Hematopoietic multipotent progenitor cell treated with erythropoietin and hydrocortisone succinate and interleukin-3 and kit ligand, for 15 days (in vitro differentiated cells): ENCODE data around the gene UGT2A1.
A peak's percentile ranks its signal among the peaks of the same experiment; 100 is the strongest.
"Not testable (repeated sequence)": the region's sequence is repeated elsewhere in the genome, so short reads cannot be mapped to it uniquely, and the experiment has no call there.

ENCODE experiments used
- DNase-seq: peaks from one replicate; pipeline ENCODE4 v3.0.0-alpha.2; 2015; ENCODE audit warnings: low spot score

UGT2A1 gene

DNA sequence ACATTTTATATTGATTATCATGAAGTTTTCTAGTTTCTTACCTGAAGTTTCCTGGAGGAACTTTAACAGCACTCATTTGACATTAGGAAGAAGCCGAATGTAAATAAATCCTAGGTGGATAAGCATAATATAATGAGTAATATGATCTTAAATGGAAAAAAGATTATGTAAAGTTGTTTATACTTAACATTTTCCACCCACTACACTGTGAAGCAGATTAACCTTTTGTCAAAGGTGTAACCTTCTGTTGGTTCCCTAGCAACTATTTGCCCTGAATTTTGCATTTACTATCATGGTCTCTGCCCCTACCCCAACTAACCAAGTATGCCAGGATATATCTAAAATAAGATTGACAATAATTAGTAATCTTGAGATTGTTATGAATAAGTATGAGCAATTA lies at the start of gene UGT2A1:
Gene UGT2A1, minus strand, starts transcription at position 101 of the 400 bp plus-strand sequence. CDS start 5,603 bp downstream, outside the sequence.
- DNase-seq = no peak

GRCh38 chr4:69702201-69702600 lies 49.2 kb upstream of the UGT2A1 start:
- DNase-seq = no peak

- DNase-seq = no peak
Measured at GRCh38 chr4:69701696-69702095, 48.6 kb upstream of the UGT2A1 start.

DNA sequence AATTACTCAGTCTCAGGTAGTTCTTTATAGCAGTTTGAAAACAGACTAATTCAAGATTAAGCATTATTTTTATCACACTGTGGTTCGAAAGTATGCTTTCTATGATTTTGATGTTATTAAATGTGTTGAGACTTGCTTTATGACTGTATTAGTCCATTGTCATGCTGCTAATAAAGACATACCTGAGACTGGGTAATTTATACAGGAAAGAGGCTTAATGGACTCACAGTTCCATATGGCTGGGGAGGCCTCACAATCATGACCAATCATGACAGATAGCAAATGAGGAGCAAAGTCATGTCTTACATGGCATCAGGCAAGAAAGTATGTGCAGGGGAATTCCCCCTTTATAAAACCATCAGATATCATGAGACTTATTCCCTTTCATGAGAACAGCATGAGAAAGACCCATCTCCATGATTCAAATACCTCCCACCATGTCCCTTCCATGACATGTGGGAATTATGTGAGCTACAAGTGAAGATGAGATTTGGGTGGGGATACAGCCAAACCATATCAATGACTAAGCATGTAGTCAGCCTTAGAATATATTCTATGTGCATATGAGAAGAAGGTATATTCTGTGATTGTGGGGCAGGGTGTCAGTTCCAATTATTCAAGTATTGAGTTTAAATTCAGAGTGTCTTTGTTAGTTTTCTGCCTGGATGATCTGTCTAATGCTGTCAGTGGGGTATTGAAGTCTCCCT lies 44.6 kb upstream of the UGT2A1 start:
- no peak for DNase-seq

DNA sequence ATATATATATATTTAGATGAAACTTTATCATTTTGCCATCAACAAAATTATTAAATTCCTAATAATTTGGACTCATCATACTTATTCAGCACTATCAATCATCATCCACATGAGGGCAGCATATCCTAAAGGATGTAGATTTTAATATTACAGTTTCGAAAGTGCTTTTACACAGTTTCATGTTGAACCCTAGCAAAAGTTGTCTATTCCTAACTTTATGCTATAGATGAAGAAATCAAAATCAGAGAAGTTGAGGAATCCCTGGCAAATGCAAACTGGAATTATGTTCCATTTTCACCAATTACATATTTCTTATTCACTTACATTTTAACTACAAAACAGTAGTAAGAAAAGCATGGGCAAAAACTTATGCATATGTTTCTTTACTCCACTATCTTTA lies 36.6 kb upstream of the UGT2A1 start:
- DNase-seq = peak; percentile 14

DNA sequence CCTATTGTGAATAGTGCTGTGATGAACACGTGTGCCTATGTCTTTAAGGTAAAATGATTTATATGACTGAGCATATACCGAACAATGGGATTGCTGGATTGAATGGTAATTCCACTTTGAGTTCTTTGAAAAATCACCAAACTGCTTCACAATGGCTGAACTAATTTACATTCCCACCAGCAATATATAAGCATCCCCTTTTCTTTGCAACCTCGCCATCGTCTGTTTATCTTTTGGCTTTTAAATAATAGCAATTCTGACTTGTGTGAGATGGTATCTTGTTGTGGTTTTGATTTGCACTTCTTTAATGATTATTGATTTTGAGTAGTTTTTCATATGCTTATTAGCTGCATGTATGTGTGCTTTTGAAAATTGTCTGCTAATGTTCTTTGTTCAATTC lies 31.8 kb upstream of the UGT2A1 start:
- DNase-seq = no peak

DNA sequence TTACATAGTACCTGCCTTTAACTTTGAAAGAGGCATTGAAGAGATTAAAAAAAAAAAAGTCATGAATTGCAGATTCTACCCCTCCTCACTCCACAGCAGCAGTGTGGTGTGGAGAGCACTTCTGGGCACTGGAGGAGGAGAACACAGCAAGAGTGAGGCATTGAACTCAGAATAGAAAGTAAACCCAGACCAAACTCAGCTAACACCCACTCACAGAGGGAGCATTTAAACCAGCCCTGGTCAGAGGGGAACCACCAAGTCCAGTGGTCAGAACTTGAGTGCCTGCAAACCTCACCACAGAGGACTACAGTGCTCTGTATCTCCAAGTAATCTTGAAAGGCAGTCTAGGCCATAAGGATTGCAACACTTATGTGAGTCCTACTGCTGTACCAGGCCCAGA lies 15.6 kb upstream of the UGT2A1 start:
- DNase-seq = no peak

DNA sequence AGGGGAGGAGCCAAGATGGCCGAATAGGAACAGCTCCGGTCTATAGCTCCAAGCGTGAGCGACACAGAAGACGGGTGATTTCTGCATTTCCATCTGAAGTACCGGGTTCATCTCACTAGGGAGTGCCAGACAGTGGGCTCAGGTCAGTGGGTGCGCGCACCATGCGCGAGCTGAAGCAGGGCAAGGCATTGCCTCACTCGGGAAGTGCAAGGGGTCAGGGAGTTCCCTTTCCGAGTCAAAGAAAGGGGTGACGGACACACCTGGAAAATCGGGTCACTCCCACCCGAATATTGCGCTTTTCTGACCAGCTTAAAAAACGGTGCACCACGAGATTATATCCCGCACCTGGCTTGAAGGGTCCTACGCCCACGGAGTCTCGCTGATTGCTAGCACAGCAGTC lies 11.0 kb upstream of the UGT2A1 start:
- DNase-seq = not testable (repeated sequence)

DNA sequence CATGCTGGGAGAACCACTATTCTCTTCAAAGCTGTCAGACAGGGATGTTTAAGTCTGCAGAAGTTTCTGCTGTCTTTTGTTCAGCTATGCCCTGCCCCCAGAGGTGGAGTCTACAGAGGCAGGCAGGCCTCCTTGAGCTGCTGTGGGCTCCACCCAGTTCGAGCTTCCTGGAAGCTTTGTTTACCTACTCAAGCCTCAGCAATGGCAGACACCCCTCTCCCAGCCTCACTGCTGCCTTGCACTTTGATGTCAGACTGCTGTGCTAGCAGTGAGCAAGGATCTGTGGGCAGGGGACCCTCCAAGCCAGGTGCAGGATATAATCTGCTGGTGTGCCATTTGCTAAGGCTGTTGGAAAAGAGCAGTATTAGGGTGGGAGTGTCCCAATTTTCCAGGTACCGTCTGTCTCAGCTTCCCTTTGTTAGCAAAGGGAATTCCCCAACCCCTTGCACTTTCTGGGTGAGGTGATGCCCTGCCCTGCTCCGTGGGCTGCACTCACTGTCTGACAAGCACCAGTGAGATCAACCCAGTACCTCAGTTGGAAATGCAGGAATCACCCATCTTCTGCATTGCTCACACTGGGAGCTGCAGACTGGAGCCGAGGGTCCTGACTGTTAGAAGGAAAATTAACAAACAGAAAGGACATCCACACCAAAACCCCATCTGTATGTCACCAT lies 8.2 kb upstream of the UGT2A1 start:
- DNase-seq = not testable (repeated sequence)

- no peak for DNase-seq
Measured at GRCh38 chr4:69658133-69658532, 5.1 kb upstream of the UGT2A1 start.

- no peak for DNase-seq
Measured at GRCh38 chr4:69656653-69657158, 3.7 kb upstream of the UGT2A1 start.

DNA sequence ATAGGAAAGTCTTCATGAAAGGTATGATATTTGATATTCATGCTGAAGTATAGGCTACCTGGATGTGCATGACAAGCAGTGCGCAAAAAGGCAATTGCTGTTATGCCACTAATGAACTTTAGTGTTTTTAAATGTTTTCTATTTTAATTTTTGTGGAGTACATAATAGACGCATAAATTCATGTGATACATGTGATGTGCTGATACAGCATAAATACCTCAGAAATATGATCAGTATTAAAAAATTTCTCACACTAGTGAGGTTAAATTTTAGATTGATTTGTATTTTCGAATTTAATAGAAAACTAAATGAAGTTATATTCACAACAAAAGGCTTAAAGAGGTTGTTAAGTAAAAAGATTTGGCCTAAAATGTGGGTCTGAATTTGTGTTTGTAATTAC lies 2.2 kb downstream of the UGT2A1 start:
- DNase-seq = no peak

DNA sequence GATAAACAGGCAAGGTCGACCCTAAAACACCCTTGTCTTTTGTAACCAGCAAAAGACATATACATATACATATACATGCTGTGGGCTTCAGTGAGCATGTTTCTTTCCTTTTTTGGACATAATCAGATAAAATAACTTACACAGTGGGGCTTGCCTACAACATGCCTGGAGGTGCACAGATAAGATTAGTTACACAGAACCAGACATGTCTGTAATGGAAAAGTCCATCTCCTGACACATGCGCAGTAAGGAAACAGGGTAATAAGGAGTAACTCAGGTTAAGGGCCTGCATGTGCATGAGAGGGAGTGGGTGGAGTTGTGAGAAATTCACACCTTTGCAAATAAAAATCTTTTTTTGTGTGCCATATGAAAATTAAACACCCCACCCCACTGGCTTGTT lies 3.4 kb downstream of the UGT2A1 start:
- no peak for DNase-seq

GRCh38 chr4:69649207-69649606 lies 3.8 kb downstream of the UGT2A1 start:
- no peak for DNase-seq

DNA sequence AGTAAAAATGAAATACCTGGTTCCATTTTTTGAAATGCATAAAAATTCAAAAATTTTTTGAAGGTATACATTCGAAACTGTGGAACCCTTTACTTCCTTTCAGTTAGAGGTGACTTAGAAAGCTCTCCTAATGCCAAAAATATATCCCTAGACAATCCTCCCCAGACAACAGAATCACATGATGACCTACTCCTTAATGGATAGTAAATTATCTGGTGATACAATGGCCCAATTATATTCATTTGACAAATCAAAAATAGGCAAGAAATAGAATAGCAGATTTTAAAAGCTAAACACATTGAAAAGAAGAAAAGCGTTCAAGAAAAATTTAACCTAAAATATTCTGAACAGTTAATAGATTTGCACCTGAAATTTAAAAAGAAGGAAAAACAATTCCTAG lies 10.1 kb downstream of the UGT2A1 start:
- DNase-seq = no peak

- no peak for DNase-seq
Measured at GRCh38 chr4:69640289-69640688, 12.8 kb downstream of the UGT2A1 start.

- DNase-seq = no peak
Measured at GRCh38 chr4:69639542-69639941, 13.5 kb downstream of the UGT2A1 start, which contains the start of gene UGT2A2. Gene UGT2A2, minus strand, starts transcription at chr4:69639642. Its CDS starts 2 bp downstream, at chr4:69639640.

GRCh38 chr4:69617083-69617694 lies 35.9 kb downstream of the UGT2A1 start:
- DNase-seq = no peak

DNA sequence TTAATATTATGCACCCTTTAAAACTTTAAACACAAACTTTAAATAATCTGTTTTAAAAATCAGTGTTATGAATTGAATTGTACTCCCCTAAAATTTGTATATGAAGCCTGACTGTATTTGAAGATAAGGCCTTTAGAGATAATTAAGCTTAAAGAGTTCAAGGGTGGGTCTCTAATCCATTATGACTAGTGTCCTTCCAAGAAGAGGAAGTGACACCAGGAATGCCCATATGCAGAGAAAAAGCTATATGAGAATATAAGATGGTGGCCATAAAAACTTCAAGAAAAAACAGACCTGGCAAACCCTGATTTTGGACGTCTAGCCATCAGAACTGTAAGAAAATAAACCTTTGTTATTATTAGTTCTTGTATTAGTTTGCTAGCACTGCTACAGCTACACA lies 42.6 kb downstream of the UGT2A1 start:
- no peak for DNase-seq

DNA sequence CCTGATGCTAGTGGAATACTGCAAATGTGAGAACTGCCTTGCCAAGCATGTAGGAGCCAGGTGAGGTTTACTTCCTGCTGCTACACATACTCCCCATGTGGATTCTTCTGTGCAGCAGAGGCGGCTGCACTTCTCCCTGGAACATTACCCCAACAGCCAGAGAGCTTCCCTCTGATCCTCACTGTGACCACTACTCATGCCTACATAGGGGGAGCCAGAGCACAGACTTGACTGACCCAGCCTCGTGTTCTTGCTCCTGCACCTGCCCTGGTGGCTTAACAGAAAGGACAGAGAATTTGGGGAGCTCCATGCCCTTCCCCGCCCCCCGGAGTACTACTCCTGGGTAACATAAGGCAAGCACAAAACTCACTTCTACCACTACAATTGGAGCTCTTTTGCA lies 52.0 kb downstream of the UGT2A1 start:
- DNase-seq = no peak

GRCh38 chr4:69600013-69600412 lies 53.0 kb downstream of the UGT2A1 start:
- no peak for DNase-seq

DNA sequence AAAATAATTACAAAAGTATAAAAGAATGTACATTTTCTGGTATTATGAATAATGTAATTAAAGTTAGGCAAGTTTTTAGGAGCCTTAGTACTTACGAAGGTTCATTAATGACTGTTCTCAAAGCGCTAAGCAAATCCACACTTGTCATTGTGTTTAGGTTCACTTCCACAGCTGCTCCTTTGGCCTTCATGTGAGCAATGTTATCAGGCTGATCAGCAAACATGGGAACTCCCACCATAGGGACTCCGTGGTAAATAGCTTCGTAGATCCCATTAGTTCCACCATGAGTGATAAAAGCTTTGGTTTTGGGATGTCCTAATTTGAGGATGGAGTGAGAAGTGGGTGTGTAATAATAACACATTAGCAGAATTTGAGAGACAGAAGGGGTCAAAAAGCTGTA lies 58.7 kb downstream of the UGT2A1 start:
- DNase-seq = no peak

DNA sequence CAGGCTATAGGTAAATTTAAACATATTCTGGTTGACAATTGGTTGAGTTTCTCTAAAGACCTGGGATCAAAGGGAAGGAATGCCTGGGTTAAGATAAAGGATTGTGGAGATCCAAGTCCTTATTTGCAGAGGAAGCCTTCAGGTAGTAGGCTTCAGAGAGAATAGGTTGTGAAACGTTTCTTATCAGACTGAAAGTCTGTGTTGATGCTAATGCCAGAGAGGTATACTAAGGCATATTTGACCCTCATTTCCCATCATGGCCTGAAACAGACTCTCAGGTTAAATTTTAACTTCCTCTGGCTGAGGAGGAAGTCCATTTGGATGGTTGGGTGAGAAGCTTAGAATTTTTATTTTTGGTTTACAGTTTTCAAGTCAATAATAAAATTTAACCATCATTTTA lies 61.7 kb downstream of the UGT2A1 start:
- DNase-seq = no peak
